ENCODE data around the gene CSTA.

GRCh38 chr3:122318620-122319019 lies 6.4 kb upstream of the CSTA start:
- TF ChIP-seq CTCF (IDR thresholded peaks at IDR 0.05) (no peak), POLR2A (IDR thresholded peaks at IDR 0.05) (no peak)
